Upper lobe of left lung (tissue), 4 donors: Measurements from ENCODE around the gene RGS12.

Experiments used
- CTCF ChIP-seq, 6 experiments: fragments of 450-650 bp in 4 of 6; fragments of 200-600 bp in 2 of 6; sonication (generic) in 2 of 6; IDR thresholded peaks; one replicate each; pipeline ENCODE4 v1.5.1; 2016 to 2019; ENCODE audit warnings: antibody characterized with exemption in 6 of 6
- EP300 ChIP-seq, 4 donors: sonication (generic); formaldehyde crosslinking; IDR thresholded peaks; one replicate each; pipeline ENCODE4 v1.5.1; 2017; ENCODE audit warnings: antibody characterized with exemption in 4 of 4, control low read depth in 2 of 4

DNA sequence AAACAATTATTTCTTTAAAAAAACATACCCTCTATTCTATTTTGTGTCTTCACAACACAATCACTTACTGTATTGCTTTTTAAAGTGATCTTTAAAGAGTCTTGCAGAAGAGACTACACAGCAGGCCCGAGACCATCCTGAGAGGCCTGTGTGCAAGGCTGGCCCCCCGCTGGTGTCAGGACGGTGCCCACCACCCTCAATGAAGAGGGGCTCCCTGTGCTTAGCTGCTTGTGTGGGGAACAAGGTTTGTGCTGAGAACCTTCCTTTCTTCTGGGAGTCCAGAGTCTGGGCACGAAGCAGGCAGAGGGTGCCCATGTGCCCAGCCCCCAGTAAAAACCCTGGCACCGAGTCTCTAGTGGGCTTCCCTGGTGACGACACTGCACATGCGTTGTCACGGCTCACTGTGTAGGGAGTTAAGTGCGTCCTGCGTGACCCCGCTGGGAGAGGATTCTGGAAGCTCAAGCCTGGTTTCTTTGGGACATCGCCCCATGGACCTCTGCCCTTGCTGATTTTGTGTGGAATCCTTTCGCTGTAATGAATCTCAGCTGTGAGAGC is 22.0 kb downstream of the RGS12 start:
- no peak for TF ChIP-seq CTCF (IDR thresholded peaks at IDR 0.05)
- TF ChIP-seq EP300 (IDR thresholded peaks at IDR 0.05), result no peak
